GM19328 (cell line): ENCODE measurements around the gene AP4M1.
A peak's percentile ranks its signal among the peaks of the same experiment; 100 is the strongest.

Experiments used
- ATAC-seq: cut with Tn5 transposase; IDR thresholded peaks from one replicate; pipeline ENCODE4 v1.9.1; 2021; ENCODE audit warnings: mild to moderate bottlenecking, moderate library complexity; ENCODE audit not compliant: unreplicated experiment

Gene AP4M1

DNA sequence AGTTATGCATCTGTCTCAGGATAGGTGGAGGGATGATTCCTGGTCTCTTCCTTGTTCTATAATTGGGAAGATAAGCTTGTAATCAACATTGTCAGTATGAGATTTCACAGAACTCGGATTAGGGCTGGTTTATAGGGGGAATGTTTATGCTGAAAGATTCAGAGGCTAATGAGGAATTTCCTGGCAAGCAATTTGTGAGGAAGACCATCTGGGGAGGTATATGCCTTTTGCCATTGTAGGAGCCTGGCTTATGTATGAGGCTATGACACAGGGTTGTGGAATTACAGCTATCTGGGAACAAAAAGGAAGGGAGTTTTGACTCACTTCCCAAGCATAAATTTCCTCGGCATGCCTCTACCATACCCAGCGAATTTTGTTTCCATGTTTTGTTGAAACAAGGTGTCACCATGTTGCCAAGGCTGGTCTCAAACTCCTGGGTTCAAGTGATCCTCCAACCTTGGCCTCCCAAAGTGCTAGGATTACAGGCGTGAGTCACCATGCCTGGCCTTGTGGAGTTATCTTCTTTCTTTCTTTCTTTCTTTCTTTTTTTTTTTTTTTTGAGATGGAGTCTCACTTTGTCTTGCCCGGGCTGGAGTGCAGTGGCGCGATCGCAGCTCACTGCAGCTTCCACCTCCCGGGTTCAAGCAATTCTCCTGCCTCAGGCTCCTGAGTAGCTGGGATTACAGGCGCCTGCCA lies 14.2 kb upstream of the AP4M1 start:
- ATAC-seq = no peak

DNA sequence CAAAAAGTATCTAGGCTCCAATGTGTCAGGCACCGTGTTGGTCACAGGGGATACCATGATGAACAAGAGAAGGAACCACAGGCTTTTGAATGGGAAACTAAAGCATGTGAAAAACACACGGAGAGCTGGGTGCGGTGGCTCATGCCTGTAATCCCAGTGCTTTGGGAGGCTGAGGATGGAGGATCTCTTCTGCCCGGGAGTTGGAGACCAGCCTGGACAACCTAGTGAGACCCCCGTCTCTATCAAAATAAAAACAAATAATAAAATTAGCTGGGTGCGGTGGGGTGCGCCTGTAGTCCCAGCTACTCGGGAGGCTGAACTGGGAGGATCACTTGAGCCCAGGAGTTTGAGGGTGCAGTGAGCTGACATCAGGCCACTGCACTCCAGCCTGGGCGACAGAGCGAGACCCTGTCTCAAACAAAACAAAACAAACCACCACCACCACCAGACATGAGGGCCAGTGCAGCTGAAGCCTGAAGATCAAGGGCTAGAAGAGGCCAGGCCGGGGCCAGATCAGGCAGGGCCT lies 13.3 kb upstream of the AP4M1 start:
- no peak for ATAC-seq

DNA sequence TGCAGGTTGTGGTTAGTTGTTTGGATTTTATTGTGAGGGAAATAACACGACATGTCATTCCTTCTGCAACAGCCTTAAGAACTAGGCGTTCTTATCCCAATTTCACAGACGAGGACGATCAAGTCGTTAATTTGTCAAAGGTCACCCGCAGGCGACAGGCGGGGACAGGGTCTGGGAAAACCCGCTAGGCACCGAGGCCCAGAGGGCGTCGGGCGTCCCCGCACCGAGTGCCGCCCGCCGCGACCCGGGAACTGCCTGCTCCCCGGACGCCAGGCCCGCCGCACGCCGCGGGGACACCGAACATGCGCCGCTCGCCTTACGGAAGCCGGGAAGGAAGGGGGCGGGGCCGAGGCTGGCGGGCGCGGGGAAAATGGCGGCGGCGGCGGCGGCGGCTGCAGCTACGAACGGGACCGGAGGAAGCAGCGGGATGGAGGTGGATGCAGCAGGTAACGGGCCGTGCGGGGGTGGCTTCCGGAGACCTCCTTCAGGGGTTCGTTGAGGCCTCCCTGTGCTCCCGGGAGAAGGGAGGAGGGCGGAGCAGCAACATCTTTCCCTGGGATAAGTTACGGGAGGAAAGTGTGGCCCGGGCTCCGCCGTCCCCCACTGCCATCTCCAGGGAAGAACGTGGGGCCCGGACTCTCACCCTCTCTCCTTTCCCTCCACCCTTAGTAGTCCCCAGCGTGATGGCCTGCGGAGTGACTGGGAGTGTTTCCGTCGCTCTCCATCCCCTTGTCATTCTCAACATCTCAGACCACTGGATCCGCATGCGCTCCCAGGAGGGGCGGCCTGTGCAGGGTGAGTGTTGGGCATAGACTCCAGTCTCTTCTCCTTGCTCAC lies 12.6 kb upstream of the AP4M1 start, which contains the start of gene COPS6:
COPS6 (plus strand) TSS at position 349 of the 837 bp plus-strand sequence; CDS start at position 371, 22 bp downstream.
- no peak for ATAC-seq

DNA sequence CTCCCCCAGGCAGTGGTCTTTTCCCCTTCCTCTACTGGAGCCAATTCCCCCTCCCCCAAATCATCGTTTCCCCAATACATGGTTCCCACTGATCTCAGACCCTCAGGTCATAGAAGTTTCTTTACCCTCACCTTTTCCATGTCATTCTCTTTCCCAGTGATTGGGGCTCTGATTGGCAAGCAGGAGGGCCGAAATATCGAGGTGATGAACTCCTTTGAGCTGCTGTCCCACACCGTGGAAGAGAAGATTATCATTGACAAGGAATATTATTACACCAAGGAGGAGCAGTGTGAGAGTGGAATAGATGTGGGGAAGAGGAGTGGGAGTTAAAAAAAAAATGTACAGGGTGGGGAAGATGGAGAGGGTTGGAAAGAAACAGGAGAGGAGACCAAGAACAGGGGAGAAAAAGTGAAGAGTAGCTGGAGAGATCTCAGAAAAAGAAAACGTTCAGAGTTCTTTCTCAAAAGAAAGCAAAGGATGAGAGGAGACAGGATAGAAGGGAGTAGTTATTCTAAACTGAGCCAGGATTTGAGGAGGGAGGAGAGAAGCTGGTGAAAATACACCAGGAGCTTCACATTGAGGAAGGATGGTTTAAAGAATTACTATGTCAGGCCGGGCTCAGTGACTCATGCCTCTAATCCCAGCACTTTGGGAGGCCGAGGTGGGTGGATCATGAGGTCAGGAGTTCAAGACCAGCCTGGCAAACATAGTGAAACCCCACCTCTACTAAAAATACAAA lies 11.8 kb upstream of the AP4M1 start:
- no peak for ATAC-seq

DNA sequence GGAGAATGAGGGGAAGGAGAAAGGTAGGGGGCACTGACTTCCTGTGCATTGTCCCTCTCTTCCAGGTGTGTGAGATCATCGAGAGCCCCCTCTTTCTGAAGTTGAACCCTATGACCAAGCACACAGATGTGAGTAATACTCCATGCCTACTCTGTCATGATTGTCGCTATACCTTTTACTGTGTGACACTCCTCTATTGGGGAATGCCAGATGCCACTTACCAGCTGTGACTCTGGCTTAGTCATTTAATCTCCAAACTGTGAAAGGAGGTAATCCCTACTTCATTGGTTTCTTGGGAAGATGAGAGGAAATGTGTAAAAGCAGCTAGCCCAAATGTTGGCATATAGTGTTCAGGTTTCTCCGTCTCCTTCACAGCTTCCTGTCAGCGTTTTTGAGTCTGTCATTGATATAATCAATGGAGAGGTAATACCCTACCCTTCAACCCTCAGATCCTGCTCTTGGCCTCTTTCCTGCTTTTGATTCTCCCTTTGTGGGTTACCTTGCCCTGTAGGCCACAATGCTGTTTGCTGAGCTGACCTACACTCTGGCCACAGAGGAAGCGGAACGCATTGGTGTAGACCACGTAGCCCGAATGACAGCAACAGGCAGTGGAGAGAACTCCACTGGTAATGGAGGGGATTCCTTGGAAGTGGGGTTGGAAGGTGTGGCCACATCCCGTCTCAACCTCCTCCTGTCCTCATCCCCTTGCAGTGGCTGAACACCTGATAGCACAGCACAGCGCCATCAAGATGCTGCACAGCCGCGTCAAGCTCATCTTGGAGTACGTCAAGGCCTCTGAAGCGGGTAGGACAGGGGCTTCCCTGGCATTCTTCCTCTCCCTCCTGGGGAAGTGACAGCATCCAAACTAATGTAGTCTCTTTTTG lies 10.7 kb upstream of the AP4M1 start:
- no peak for ATAC-seq

DNA sequence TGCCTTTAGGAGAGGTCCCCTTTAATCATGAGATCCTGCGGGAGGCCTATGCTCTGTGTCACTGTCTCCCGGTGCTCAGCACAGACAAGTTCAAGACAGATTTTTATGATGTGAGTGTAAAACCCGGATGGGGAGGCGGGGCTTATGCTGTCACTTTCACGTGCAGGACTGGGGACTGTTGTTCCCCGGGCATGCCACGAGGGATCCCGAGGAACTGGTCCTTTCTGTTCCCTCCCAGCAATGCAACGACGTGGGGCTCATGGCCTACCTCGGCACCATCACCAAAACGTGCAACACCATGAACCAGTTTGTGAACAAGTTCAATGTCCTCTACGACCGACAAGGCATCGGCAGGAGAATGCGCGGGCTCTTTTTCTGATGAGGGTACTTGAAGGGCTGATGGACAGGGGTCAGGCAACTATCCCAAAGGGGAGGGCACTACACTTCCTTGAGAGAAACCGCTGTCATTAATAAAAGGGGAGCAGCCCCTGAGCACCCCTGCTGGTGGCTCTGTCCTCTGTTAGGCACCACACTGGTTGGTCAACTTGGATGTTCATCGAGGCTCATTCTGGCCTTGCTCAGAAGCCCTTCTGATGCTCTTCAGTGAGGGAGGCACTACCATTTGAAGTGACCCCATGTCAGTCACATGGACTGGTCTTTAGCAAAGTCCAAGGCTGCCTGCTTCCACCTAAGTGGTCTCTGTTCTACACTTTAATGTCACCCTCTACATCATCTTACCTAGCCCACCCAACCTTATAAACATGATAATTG lies 9.8 kb upstream of the AP4M1 start:
- no peak for ATAC-seq

DNA sequence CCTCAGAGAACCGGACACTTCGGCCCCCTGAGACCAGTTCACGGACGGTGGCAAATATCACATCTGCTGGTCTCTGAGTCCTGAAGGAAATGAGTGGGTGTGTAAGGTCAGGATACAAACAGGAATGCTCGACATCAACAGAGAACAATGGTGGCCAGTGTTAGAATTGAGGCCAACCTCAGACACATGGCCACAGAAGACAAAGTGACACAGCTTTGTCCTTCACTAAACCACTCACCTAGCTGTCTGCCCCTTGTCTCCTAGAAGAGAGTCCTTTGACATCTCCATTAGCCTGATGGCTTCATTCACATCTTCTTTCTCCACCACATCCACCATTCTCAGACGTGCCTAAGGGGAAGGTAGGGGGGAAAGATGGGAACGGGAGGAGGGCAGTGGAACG lies 8.4 kb upstream of the AP4M1 start:
- ATAC-seq = no peak

DNA sequence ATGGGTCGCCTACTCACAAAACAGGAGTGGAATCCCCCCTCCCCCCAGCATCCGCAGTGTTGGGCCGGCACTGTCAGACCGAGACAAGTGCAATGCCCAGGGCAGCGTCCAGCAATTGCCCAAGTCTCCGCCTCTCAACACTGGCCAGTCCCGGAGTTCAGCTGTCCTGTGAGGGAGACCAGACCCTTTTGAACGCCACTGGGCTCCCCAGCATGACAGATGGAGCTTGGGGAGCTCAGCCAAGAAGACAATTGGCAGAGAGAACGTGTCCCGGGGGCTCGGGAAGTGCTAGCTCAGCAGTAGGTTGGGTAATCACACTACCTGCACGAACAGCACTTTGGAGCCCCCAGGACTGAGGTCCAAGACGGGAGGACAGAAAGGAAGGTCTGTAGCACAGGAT lies 7.9 kb upstream of the AP4M1 start:
- ATAC-seq = no peak

DNA sequence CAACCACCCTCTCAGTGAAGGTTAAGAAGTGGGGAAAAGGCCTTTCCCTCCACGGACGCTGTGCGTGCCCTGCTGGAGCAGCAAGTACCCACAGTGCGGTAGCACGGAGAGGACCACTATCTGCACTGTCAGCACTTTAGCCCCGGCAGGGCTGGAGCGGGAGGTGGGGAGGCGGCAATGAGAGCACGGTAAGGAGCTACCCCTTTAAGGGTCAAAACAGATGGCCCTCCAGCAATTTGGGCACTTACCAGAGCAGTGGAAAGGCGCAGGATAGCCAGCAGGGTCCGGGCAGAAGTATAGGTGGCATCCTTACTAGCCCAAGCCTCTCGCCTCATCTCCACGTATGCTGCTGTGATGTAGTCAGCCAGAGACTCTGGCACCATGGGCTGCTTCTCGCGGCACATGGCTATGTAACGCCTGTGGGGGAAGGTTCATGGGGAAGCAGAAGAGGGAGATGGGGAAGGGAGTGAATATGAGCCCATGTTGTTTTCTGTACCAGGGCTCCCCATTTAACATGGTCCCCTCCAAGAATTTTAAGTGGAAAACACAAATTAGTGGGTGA lies 7.4 kb upstream of the AP4M1 start:
- no peak for ATAC-seq

DNA sequence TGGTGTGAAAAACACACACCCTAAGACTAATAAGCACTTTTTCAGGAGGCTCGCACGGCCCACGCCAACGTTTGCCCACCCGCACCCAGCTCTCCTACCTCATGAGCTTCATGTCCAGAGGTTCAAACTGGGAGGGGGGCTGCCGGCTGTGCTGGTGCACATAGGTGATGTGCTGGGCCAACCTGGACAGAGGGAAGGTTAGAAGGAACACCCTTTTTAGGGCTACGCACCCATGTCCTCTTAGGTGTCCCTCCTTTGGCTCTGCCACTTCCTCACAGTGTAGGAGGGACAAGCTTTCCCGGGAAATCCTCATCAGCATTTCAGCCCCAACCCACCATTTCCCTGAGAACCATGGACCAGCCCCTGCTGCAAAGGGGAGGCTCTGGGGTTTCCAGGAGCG lies 6.2 kb upstream of the AP4M1 start:
- no peak for ATAC-seq

DNA sequence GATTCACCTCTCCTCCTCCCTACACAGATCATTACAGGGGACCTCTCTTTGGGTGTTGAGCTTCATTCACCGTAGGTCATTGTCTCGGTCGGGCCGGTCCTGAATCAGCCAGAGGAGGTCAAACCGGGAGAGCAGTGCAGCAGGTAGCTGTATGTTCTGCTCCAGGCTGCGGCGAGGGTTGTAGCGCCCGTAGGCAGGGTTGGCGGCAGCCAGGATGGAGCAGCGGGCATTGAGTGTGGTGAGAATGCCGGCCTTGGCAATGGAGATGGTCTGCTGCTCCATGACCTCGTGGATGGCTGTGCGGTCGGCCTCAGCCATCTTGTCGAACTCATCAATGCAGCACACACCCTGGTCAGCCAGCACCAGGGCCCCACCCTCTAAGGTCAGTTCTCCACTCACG lies 5.7 kb upstream of the AP4M1 start:
- ATAC-seq = no peak

DNA sequence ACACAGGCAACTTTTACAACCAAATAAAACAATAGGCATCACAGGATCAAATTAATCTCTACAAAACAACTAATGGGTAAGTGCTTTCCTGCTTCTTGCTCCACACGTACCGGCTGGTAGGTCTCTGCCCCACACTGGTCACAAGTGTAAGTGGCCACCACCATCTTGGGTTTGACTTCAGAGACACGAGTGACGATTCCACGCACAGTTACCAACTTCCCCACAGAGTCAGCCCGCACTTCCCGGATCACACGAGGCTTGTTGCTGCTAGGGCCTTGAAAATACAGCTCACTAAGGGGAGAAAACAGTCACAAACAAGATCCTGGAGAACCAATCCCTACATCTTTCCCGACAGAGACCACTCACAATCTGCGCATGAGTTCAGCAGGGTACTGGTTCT lies 2.5 kb upstream of the AP4M1 start:
- no peak for ATAC-seq

DNA sequence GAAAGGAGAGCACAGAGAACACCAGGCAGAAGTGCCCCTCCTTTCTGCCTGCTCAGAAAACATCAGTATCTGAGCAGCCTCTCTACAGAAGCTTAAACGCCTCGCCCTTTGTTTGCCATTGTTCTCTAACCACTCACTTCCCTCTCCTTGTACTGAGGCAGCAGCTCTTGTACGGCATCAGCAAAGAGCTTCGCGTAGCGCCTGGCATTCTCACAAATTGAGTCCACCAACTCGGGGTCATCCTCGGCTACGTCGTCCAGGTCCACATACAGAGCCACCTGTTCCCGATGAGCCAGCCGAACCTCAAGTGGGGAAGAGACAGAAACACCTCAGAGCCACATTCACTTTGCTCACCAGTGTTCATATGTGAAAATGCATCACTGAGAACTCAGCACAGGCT lies 2.0 kb upstream of the AP4M1 start:
- no peak for ATAC-seq

DNA sequence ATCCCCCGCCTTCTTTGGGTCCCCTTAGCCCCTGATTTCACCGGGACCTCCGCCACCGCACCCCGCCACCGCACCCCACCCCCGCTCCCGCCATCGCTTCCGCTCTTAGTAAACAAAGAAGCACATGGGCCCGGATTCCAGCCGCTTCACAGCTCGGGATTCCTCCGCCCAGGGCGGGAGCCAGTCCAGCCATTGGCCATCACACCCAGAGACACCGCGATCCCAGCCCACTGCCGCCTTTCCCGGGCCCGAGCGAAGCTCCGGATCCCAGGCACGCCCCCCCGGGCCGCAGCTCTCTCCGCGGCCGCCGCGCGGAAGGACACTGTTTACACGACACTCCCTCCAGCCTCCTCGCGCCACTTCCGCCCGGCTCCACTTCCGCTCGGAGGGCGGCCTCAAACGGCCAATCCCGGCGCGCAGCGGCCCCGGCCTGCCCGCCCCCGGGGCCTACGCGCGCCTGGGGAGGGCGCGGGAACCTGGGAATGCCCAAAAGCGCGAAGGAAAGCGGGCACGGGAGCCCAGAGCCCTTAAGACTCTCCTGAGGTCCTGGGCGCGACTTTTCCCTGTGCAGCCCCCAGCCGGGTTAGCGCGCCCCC lies 925 bp upstream of the AP4M1 start:
- peak; percentile 54 for ATAC-seq

DNA sequence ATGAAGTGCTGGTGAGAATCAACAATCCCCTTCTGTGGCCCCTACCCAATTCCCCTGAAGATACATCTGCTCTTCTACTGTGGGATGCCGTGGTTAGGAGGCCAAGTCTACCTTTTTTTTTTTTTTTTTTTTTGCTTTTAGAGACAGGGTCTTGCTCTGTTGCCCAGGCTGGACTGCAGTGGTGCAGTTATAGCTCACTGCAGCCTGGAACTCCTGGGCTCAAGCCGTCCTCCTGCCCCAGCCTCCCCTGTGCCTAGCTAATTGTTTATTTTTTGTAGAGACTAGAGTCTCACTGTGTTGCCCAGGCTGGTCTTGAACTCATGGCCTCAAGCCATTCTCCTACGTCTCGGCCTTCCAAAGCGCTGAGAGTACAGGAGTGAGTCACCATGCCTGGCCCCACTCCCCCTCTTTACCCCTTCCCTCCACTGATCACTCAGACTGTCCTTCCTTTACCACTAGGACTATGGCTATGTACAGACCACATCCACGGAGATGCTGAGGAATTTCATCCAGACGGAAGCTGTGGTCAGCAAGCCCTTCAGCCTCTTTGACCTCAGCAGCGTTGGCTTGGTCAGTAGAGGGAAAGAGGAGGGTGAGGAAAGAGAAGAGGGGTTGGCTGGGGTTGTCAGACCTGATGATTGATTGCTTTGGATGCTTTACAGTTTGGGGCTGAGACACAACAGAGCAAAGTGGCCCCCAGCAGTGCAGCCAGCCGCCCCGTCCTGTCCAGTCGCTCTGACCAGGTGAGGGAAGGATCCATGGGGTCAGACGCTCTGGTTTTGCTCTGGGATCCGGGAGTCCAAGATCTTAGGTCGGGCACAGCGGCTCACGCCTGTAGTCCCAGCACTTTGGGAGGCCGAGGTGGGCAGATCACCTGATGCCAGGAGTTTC lies 1.8 kb downstream of the AP4M1 start:
- no peak for ATAC-seq

DNA sequence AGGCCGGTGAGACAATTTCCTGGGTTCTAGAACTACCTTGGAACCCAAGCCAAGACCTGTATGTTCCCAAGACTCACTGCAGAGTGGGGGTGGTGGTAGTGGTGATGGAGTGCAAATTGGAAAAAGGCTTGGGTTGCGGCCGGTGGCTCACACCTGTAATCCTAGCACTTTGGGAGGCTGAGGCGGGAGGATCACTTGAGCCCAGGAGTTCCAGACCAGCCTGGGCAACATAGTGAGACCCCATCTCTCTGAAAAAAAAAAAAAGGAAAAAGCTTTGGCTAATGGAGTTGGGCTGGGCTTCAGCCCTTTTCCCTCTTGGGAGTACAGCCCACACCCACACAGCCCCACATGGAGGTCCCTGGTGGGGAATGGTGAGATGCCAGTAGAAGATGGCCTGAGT lies 4.1 kb downstream of the AP4M1 start:
- no peak for ATAC-seq

DNA sequence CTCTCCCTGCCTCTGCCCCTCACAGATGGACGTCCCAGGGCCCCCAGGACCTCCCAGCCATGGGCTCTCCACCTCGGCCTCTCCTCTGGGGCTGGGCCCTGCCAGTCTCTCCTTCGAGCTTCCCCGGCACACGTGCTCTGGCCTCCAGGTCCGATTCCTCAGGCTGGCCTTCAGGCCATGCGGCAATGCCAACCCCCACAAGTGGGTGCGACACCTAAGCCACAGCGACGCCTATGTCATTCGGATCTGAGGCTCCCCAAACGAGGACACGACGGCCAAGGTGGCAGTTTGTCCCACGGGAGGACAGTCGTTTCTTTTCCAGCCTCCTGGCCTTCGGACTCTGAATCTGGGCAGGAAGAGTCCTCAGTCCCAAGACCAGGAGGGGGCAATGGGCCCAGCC lies 5.2 kb downstream of the AP4M1 start:
- ATAC-seq = no peak

DNA sequence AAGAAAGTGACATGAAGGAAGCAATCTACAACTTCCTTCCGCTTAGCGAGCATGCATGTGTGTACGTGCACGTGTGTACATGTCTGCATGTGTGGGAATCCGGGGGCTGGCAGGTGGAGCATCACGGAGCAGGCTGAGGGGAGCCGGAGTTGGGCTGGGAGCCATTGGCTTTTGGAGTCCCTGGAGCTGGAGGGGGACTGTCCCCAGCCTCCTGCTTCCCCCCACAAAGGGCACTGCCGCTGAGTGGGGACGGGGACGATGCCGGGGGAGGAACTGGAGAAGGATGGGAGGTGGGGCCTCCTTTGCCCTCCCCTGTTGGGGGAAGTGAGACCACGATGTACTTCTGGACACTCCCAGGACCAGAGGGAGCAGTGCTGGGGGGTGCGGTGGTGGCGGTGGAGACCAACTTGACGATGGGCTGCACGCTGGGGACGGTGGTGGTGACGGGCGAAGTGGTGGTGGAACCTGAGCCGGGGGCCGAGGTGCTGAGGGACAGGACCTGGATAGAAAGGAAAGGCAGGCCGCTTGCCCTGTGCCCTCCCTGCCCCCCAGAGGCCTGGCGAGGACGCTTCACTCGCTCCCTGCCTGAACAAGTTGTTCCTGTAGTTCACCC lies 5.8 kb downstream of the AP4M1 start:
- no peak for ATAC-seq
